C4-2B (cell line): ENCODE results near the gene RXRA.

ENCODE experiments used
- H3K27ac ChIP-seq: fragments of 450-650 bp; 2 replicates; pipeline ENCODE4 v1.5.1; 2017
- CTCF ChIP-seq: fragments of 450-650 bp; conservative IDR thresholded peaks from 2 replicates; pipeline ENCODE4 v1.5.1; 2017; ENCODE audit warnings: mild to moderate bottlenecking
- ZFX ChIP-seq: fragments of 450-650 bp; IDR thresholded peaks from 2 replicates; pipeline ENCODE4 v1.6.1; 2017

RXRA gene

GRCh38 chr9:134420281-134420845, 94.1 kb downstream of the RXRA start:
- no peak overlapping the region for H3K27ac ChIP-seq
- TF ChIP-seq ZFX (no peak), CTCF (no peak)

- no peak overlapping the region for H3K27ac ChIP-seq
- TF ChIP-seq ZFX (no peak), CTCF (no peak)
Observed at GRCh38 chr9:134420974-134421432, 94.7 kb downstream of the RXRA start.

GRCh38 chr9:134421888-134422287, 95.6 kb downstream of the RXRA start:
- no peak for TF ChIP-seq CTCF
- TF ChIP-seq ZFX = no peak
- H3K27ac ChIP-seq = no peak overlapping the region

- no peak overlapping the region for H3K27ac ChIP-seq
- TF ChIP-seq CTCF (no peak), ZFX (no peak)
Observed at GRCh38 chr9:134422301-134423090, 96.2 kb downstream of the RXRA start.

- no peak for TF ChIP-seq CTCF
- TF ChIP-seq ZFX = no peak
- no peak overlapping the region for H3K27ac ChIP-seq
Observed at GRCh38 chr9:134423166-134423565, 96.9 kb downstream of the RXRA start.

- TF ChIP-seq CTCF (no peak), ZFX (no peak)
- H3K27ac ChIP-seq = no peak overlapping the region
Observed at GRCh38 chr9:134423749-134424148, 97.5 kb downstream of the RXRA start.

GRCh38 chr9:134424818-134425217, 98.6 kb downstream of the RXRA start:
- TF ChIP-seq CTCF (no peak), ZFX (no peak)
- no peak overlapping the region for H3K27ac ChIP-seq
